Suppressor macrophage (primary cell): ENCODE results near the gene SDK2.

Source experiments
- DNase-seq, 4 experiments: peaks; one replicate each; pipeline ENCODE4 v3.0.0-alpha.2; 2020 to 2022

SDK2 gene

GRCh38 chr17:73528679-73529078, 115.6 kb downstream of the SDK2 start:
- no peak for DNase-seq

- DNase-seq, result no peak
Measured at GRCh38 chr17:73526952-73527351, 117.3 kb downstream of the SDK2 start.

DNA sequence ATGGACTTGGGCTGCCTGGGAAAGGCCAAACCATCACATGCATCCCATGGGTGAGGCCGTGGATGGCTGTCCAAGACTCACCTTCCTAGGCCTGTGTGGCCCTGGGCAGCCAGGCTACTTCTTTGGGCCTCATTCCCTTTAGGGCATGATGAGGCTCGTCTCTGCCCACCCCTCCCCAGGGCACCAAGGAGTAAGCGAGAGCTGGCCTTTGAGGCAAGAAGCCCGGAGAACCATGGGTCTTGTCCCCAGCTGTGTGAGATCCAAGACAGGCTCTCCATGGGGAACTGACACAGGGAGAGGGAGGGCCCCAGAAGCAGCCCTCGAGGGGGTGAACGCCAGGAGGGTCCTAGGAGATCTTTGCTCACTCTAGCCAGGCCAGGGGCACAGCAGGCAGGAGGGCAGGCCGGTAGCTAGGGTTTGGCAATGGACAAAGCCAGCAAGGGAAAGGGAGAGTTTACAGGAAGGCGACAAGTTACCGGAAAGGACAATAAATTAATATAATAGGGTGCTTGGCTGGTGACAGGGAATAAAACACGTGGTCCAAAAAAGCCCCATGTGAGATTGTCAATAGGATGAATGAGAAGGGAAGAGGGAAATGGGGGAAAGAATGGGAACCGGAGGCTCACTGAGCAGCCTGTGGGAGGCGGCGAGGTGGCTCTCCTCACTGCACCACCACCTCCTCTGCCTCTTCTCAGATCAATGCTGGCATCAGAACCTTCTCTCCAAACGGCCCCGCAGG, 119.1 kb downstream of the SDK2 start:
- no peak for DNase-seq

GRCh38 chr17:73522696-73523095, 121.5 kb downstream of the SDK2 start:
- DNase-seq, result no peak

- DNase-seq, result no peak
Measured at GRCh38 chr17:73522107-73522506, 122.1 kb downstream of the SDK2 start.

DNA sequence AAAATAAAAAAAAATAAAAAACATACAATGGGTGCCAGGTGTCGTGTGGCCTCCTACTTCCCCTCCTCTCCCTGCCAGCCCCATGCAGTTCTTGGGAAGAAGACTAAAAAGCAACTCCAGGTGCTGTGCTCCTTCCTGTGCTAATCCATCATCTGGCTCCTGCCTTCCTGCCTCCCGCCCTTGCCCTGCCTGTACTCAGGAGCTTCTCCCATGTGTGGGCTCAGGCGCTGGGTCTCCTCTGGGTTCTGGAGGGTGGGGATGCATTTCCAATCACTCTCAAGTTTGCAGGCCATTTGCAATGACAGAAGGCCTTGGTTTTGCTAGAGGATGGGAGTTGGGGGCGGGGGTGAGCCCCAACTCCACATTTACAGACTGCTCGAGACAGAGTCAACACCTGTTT, 122.9 kb downstream of the SDK2 start:
- DNase-seq, result no peak

DNA sequence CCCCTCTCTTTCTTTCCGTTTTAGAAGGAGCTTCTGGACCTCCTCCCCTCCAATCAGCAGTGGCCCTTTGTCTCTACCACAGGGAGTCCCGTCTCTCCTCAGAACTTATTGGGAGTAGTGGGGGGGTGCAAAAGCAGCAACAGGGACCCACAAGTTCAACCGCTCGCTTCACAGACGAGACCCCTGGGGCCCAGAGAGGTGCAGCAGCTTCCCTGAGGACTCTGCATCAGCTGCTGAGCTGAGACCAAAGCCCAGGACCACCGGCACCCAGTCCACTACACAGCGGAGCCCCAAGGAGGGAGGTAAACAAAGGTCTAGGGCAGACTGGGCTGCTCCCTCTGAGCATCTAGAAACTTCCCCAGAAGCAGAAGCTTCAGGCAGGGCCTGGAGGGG, 123.9 kb downstream of the SDK2 start:
- DNase-seq, result no peak

- no peak for DNase-seq
Measured at GRCh38 chr17:73519714-73520368, 124.4 kb downstream of the SDK2 start.

DNA sequence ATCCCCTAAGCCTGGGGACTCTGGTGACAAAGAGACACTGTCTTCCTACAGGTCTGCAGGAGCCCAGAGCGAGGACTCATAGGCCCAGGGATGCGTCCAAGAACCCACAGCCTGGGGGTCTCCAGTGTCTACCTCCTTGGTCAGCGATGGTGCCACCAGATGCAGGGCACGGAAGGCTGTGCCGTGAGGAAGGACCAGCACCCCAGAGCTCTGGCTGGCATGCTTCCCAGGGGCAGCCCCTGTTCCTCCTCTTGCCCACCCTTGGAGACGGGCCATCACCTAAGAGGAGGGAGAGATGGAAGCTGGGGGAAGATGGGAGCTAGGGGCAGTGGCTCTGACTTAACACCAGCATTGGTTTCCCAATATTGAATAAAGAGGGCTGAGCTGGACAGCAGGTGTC, 125.2 kb downstream of the SDK2 start:
- DNase-seq, result no peak

- DNase-seq, result no peak
Measured at GRCh38 chr17:73516431-73516830, 127.8 kb downstream of the SDK2 start.

- no peak for DNase-seq
Measured at GRCh38 chr17:73514146-73514863, 129.9 kb downstream of the SDK2 start.

DNA sequence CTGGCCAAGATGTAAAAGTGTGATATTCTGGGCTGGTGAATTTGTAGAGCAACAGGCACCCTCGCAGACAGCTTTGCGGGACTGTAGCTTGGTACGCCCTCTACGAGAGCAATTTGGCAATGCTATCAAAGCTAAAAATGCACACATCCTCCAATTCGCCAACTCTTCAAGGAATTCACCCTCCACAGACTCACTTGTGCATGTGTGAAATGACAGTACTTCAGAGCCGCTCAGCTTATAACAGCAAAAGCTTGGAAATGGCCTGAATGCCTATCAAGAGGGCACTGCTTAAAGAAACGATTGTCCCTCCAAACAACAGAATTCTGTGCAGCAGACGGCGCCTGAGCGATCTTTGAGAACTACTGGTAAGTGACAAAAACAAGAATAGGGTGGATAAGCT, 130.8 kb downstream of the SDK2 start:
- DNase-seq, result no peak

DNA sequence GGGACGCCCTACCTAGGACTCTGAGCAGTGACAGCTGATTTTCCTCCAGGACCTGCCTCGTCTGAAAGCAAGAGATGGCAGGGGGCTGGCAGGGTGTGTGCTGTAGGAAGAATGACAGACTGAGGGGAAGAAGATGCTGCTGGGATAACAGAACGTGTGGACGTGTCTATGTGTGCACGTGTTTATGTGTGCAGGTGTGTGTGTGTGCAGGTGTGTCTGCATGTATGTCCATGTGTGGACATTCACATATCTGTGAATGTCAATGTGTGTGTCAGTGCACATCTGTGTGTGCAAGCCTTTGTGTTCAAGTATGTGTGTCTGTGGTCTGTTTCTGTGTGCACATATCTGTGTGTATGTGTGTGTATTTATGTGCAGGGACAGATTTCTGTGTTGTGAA, 132.5 kb downstream of the SDK2 start:
- no peak for DNase-seq

DNA sequence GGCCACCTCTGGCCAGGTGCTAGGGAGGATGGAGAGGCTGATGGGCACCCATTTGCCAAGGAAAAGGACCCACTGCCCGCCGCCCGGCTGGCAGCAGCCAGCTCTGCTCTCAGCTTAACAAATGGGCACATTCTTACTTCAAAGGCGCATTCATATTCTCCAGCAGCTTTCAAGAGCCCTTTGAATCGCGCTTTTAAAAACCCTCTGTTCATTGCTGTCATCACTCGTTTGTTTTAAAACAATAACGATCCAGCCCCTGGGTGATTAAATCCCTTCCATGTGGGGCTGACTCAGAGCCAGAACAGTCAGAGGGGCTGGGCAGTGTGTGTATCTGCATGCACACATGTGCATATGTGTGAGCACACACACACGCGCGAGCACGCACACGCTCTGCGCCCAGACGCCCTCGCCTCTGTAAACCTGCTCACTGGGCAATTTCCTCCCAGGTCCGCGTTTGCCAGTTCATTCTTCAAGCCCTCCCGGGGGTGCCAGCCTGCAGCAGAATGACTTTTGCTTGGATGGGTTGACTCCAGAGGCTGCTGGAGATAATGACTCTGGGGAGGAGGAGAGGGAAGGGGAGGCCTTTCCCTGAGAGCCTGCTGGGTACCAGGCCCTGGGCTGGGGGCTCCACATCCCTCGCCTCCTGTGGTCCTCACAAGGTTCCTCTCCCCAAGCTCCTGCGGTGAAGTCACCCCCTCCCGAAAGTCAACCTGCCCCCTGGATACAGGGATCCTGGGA, 133.1 kb downstream of the SDK2 start:
- DNase-seq, result no peak

- DNase-seq, result no peak
Measured at GRCh38 chr17:73508931-73509605, 135.2 kb downstream of the SDK2 start.

DNA sequence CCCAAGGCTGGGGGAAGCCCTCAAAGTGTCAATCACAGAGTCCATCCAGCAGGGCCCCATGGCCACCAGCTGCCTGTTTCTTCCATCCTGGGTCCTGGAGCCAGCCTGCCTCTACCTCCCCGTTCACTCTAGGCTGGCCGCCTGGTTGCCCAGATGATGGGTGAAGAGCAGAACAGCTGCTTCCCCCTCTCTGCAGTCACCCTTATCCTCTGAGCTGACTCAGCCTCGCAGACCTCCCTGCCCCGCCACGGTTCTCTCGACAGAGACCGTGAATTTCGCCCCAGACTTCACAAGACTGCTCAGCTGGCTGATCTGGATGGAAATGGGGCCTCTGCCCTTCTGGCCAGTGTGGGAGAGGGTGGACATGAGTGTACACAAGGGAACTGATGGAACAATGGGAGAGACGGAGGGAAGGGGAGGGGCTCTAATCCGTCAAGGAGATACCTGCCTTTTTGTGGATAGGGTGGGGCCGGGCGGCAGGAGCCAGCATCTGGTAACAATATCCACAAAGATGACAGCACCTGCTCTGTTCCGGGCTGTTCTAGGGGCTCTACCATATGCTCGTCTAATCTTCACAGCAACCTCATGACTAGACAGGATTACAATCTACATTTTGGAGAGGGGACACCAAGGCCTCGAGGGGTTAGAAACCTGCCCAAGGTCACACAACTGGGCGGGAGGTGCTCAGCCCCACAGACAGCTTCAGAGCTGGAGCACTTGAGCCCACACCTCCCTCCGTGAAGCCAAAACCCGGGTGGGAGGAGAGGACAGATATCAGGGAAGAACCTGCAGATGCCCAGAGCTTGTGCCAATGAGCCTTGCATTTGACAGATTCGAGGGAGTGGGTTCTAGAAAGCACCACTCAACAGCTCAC, 136.0 kb downstream of the SDK2 start:
- no peak for DNase-seq

DNA sequence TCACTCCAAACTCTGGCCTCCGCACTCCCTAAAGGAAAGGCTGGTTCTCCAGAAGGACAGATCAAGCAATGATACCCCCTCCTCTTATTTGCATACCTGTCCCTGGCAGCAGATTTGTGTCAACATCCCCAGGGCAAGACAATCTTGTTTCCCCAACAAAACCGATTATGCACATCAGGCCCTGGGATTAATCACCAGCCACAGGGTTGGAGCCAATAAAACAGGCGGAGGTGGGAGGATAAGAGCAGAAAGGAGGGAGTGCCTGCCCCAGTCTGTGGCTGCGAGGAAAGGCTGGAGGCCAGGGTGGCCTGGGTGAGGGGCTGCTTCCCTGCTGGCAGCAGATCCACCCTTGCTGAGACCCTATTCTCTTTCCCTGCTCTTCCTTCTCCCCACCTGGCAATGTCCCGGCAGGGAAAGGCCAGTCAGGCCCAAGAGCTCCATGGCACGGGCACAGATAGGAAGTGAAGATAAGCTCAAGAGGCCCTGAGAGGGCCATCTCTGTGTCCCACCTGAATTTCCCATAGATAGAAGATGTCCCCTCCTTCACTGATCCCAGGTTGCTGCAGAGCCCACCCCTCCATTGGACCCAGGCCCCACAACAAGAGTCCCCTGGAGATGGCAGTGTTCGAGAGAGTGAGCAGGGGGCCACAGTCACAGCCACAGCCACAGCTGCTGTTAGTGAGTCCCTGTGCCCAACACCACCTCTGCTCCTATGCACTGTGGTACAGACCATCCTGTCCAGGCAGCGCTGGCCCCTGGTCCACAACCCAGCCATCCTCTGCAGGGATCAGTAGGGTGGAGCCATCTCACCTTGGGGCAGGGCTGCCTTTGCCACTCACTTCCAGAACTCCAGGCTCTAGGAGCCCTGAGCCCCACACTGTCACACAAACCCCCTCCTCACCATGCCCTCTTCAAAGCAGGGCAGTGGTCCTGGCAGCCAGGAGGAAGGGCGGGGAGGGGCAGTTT, 137.5 kb downstream of the SDK2 start:
- DNase-seq, result no peak

GRCh38 chr17:73503560-73503959, 140.7 kb downstream of the SDK2 start:
- DNase-seq, result no peak

- no peak for DNase-seq
Measured at GRCh38 chr17:73500414-73500999, 143.7 kb downstream of the SDK2 start.
